ENCODE measurements around the gene CBL.

- TF ChIP-seq ZNF232 (CRISPR knock-in tag; IDR thresholded peaks at IDR 0.05) (no peak), FOXJ3 (CRISPR knock-in tag; IDR thresholded peaks at IDR 0.05; ENCODE audit: borderline replicate concordance) (no peak), ELF4 (CRISPR knock-in tag; IDR thresholded peaks at IDR 0.05; ENCODE audit: low read depth) (no peak)
- TF ChIP-seq, protein P1, sequence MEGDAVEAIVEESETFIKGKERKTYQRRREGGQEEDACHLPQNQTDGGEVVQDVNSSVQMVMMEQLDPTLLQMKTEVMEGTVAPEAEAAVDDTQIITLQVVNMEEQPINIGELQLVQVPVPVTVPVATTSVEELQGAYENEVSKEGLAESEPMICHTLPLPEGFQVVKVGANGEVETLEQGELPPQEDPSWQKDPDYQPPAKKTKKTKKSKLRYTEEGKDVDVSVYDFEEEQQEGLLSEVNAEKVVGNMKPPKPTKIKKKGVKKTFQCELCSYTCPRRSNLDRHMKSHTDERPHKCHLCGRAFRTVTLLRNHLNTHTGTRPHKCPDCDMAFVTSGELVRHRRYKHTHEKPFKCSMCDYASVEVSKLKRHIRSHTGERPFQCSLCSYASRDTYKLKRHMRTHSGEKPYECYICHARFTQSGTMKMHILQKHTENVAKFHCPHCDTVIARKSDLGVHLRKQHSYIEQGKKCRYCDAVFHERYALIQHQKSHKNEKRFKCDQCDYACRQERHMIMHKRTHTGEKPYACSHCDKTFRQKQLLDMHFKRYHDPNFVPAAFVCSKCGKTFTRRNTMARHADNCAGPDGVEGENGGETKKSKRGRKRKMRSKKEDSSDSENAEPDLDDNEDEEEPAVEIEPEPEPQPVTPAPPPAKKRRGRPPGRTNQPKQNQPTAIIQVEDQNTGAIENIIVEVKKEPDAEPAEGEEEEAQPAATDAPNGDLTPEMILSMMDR (IDR thresholded peaks at IDR 0.05) = no peak
- TF ChIP-seq, protein P2, sequence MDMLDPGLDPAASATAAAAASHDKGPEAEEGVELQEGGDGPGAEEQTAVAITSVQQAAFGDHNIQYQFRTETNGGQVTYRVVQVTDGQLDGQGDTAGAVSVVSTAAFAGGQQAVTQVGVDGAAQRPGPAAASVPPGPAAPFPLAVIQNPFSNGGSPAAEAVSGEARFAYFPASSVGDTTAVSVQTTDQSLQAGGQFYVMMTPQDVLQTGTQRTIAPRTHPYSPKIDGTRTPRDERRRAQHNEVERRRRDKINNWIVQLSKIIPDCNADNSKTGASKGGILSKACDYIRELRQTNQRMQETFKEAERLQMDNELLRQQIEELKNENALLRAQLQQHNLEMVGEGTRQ (CRISPR knock-in tag; IDR thresholded peaks at IDR 0.05) = no peak
Measured at GRCh38 chr11:119324189-119324588, 118.0 kb downstream of the CBL start.
